Mammary epithelial cell (primary cell): ENCODE data around the gene ULK3.
"Not testable (repeated sequence)": the region's sequence is repeated elsewhere in the genome, so short reads cannot be mapped to it uniquely, and the experiment has no call there.

ENCODE experiments used
- EZH2 ChIP-seq: IDR thresholded peaks from 2 replicates; pipeline ENCODE4 v1.6.1; 2012; ENCODE audit warnings: low read length, inconsistent platforms, borderline replicate concordance
- TF ChIP-seq, protein P1 (sequence below), 2 donors: IDR thresholded peaks in 1 of 2; conservative IDR thresholded peaks in 1 of 2; 2 replicates each; pipeline ENCODE4 v1.5.1; 2011 to 2012; ENCODE audit warnings: inconsistent platforms in 2 of 2, low read length in 2 of 2, mild to moderate bottlenecking in 2 of 2, control low read depth in 1 of 2, low read depth in 1 of 2; ENCODE audit not compliant: insufficient read depth in 1 of 2; ENCODE audit errors: extremely low read depth in 1 of 2

DNA sequence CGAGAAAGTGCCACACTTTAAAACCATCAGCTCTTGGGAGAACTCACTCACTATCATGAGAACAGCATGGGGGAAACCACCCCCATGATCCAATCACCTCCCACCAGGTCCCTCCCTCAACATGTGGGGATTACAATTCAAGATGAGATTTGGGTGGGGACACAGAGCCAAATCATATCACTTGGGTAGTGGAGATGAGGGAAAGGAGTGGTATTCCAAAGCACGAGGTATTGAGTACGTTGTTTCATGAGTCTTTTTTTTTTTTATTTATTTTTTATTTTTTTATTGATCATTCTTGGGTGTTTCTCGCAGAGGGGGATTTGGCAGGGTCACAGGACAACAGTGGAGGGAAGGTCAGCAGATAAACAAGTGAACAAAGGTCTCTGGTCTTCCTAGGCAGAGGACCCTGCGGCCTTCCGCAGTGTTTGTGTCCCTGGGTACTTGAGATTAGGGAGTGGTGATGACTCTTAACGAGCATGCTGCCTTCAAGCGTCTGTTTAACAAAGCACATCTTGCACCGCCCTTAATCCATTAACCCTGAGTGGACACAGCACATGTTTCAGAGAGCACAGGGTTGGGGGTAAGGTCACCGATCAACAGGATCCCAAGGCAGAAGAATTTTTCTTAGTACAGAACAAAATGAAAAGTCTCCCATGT is 44.7 kb upstream of the ULK3 start:
- TF ChIP-seq, protein P1, sequence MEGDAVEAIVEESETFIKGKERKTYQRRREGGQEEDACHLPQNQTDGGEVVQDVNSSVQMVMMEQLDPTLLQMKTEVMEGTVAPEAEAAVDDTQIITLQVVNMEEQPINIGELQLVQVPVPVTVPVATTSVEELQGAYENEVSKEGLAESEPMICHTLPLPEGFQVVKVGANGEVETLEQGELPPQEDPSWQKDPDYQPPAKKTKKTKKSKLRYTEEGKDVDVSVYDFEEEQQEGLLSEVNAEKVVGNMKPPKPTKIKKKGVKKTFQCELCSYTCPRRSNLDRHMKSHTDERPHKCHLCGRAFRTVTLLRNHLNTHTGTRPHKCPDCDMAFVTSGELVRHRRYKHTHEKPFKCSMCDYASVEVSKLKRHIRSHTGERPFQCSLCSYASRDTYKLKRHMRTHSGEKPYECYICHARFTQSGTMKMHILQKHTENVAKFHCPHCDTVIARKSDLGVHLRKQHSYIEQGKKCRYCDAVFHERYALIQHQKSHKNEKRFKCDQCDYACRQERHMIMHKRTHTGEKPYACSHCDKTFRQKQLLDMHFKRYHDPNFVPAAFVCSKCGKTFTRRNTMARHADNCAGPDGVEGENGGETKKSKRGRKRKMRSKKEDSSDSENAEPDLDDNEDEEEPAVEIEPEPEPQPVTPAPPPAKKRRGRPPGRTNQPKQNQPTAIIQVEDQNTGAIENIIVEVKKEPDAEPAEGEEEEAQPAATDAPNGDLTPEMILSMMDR (conservative IDR thresholded peaks at IDR 0.05 in 1 of 2, IDR thresholded peaks at IDR 0.05 in 1 of 2; ENCODE audit: extremely low read depth in 1 of 2, insufficient read depth in 1 of 2, low read depth in 1 of 2, low read length in 2 of 2) = not testable (repeated sequence)
- TF ChIP-seq EZH2 = not testable (repeated sequence)
